HG03066 (cell line): Measurements from ENCODE around the gene SCNN1A.

Experiments
- ATAC-seq: cut with Tn5 transposase; IDR thresholded peaks from one replicate; pipeline ENCODE4 v1.9.1; 2021; ENCODE audit warnings: low read depth; ENCODE audit not compliant: unreplicated experiment

The SCNN1A gene

DNA sequence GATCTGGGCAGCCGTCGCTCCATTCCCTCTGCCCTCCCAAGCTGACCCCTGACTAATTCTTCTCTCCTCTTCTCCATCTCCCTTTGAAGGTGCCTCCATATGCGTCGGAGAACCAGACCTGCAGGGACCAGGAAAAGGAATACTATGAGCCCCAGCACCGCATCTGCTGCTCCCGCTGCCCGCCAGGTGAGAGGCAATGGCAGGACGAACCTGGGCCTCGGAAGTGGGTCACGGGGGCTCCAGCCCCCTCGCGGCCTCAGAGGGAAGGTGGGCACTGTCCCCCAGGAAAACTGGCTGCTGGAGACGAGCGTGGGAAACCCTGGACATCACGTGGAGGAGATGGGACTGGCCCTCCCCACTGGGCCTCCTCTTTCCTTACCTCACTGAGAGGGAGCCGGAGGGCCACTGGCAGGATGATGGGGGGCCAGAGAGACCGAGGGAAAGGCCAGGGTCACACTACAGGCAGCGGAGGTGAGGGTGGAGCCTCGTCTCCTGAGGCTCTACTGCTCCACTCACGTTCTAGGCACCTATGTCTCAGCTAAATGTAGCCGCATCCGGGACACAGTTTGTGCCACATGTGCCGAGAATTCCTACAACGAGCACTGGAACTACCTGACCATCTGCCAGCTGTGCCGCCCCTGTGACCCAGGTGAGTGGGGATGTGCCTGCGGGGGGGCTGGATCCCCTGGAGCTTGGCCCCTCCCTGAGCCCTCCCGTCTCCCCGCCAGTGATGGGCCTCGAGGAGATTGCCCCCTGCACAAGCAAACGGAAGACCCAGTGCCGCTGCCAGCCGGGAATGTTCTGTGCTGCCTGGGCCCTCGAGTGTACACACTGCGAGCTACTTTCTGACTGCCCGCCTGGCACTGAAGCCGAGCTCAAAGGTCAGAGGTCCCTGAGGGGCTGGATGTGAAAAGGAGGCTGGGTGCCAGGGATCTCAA, 9.4 kb upstream of the SCNN1A start:
- no peak for ATAC-seq

- no peak for ATAC-seq
Observed at GRCh38 chr12:6383572-6384498, 8.5 kb upstream of the SCNN1A start, which contains the start of gene LTBR. Gene LTBR, plus strand, starts transcription at chr12:6384162. Its CDS starts 197 bp downstream, at chr12:6384359.

GRCh38 chr12:6382982-6383381, 7.6 kb upstream of the SCNN1A start:
- no peak for ATAC-seq

DNA sequence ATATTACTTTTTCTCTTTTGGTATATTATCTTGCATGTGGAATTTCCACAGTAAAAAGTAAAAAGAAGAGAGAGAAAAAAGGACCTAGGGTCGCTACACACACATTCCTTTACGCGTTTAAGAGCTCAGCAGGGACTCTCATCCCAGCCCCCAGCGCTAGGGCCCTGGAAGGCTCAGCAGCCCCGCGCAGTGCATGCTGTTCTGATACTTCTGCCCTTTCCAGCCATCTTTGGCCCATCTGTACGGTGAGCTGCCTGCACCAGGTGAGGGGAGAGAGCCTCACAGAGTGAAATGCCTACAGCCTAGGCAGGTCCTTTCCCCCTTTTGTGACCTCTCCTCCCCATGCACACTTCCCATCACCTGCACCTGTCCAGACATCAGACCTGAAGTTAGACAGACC, 7.0 kb upstream of the SCNN1A start:
- ATAC-seq: no peak

DNA sequence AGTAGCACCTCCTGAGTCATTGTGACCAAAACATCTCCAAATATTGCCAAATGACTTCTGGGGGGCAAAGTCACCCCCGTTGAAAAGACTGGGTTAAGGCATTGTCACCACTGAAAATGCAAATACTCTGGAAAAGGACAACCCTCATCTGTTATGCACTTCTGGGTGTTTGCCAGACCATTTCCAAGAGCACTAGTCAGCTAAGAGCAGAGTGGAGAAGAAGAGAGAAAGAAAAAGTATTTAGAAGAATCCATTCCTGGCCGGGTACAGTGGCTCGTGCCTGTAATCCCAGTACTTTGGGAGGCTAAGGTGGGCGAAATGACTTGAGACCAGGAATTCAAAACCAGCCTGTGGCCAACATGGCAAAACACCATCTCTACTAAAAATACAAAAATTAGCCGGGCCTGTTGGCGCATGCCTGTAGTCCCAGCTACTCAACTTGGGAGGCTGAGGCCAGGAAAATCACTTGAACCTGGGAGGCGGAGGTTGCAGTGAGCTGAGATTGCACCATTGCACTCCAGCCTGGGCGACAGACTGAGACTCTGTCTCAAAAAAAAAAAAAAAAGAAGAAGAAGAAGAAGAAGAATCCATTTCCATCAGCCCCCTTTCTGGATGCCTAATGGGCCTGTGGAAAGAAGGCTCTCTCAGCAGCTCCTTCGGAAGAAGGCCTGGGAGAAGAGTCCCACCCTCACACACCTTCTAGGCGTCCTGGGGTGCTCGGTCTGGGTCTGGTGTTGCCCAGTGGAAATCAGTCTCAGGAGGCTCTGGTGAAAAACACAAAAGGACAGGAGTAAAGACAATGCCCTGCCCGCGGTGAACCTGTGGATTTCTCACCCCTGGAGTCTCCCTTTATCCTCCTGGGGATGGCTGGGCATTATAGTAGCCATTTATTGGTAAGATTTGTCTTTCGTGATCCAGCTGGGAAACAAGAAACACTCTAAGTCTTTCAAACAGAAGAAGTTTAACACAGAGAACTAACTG, 5.1 kb upstream of the SCNN1A start:
- ATAC-seq: no peak

DNA sequence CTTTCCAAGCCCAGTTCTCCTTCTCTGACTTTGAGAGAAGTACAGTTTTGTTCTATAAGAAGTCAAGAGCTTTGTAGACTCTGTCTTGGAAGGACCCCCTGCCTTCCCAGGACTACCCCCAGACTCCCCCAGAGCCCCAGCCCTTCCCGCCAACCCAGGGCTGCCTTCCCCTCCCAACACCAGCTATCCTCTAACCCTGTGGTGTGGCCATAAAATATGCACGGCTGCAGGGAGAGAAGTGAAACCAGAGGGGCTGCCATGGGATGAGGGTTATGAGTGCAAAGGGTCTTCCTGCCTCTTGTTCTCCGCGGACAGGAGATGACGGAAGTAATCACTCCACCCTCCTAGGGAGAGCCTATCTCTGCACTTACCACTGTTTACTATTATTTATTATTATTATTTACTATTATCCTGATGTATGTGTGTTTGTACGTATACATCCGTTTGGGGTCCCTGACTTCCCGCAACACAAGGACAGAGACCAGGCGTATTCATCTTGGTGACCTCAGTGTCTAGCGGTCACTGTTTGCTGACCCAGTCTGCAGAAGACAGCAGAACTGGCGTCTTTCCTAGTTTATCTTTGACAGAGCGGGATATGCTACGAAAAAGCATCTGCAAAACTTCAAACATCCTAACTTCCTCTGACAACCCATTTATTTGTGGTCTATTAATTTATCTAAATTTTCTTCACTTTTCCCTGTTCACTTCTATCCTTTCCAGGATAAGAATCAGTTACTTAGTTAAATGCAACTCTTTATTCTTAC, 3.5 kb upstream of the SCNN1A start:
- no peak for ATAC-seq

DNA sequence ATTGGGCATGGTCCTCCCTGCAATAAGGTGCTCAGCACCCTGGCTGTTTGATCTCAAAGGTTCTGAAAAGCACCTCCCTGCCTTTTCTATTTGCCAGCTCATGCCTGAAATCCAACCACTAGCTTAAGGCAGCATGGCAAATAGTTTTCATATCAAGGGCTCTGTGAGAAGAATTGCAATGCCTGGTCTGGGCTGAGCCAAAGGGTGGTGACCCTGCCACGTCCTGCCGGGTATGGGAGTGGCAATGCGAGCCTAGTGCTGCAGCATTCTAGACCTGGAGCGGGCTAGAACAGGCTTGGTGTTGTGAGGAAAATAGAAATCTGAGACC, 2.3 kb upstream of the SCNN1A start:
- no peak for ATAC-seq

DNA sequence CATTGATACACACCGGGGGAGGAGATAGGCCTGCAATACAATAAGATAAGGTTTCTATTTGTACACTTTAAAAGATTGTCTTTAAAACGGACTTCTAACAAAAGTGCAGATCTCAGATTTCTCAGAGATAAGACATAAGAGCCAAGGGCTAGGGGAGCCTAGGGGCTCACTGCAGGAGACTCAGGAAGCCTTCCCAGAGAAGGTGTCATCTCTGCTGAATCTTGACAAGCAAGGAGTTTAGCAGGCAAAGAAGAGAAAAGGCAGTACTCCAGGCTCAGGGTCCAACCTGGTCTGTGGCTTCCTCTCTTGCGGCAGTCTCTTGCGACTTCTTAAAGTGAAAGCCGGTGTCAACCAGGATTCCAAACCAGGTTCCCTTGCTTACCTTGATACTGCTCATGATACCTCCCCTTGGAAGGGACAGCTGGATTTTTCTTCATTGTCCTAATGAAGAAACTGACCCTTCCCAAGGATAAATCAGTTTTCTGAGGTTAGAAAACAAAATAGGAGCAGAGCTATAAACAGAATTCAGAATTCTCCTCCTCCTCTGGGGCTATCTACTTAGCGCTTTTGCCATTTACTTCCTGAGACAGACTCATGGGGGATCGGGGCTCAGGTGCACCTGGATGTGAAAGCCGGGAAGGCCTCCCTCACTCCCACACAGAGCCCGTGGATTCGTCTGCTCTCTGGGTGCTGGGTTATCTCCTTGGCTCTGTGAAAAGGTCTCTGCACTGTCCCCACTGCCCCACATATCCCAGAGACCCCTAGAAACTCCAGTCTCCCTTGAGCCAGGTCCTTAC, 1.7 kb upstream of the SCNN1A start:
- ATAC-seq: no peak

DNA sequence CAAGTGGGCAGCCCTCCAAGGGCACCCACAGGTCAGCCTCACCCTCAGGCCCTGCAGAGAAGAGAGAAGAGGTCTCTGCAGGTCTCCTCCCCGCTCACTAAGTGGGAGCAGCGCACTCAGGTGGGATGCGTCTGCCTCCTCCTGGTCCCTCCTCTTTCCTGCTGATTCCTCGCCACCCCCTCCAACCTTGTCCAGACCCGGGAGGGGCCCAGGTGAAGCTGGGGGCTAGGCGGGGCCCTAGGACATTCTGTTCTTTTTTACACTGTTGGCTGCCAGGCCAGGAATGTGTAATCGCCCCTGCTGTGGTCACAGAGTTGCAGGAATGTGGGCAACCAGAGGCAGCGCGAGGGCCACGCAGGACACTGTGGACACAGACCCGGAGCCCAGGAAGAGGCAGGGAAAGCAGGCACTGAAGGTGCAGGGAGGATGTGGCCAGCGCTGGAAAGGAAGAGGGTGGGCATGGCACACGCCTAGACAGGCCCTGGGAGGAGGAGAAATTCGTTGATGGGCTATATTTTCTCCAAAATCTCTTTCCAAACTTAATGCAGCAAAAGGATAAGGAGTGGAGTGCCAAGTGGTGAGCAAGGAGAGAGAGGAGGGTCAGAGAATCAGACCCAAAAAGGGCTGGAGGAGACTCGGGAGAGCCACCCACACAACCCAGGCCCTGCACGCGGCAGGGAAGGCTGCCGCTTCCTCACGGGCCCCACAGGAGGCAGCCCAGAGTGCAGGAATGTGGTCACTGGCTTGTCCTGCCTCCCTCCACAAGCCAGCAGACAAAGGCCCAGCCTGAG, 911 bp upstream of the SCNN1A start:
- ATAC-seq: no peak

DNA sequence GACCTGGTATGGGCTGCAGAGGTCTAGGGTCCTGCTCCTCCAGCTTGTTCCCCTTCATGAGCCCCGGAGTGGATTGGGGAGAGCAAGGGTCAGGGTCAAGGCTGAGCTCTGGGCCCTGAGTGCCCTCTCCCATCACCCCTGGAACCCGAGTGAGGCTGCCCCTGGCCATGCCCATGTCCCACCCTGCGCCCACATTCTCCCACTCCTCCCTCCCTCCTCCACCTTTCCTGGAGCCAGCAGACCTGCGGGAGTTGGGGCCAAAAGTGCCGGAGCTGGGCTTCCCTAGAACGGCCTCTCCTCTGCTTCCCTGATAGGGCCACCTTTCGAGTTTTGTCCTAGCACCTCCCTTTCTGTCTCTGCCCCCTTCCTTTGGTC, 590 bp downstream of the SCNN1A start:
- no peak for ATAC-seq

GRCh38 chr12:6374028-6374785, 1.2 kb downstream of the SCNN1A start:
- ATAC-seq: no peak

DNA sequence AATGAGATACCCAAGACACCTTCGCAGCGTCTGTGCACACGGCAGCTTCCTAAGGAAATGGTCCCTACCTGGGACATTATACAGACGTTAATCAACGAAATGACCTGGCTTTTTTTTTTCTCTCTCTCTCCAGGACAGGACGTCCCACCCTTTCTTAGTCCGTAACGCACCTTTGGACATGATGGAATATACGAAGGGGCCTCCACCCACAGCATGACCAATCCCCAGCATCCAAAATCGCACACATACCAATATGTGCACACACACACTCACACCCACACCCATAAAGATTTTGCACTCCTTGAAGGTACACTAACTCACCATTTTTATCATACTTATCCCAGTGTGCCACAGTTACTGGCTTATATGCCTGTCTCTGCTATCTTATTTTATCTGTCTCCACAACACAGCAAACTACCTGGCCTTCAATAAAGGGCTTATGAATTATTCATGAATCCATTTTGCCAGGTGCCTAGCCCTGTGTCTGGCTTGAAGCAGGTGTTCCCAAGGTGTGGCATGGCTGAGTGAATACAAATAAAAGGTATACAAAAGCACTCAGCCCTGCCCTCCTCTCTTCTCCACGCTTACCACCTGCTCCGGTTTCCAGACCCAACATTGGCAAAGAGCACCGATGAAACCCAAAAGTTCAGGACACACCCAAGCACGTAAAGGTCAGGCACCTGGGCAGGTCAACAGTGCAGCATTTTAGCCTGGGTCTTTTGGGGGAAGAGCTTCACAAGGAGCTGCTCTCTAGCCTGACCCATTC, 2.2 kb downstream of the SCNN1A start:
- no peak for ATAC-seq

GRCh38 chr12:6372403-6373003, 2.9 kb downstream of the SCNN1A start:
- no peak for ATAC-seq

DNA sequence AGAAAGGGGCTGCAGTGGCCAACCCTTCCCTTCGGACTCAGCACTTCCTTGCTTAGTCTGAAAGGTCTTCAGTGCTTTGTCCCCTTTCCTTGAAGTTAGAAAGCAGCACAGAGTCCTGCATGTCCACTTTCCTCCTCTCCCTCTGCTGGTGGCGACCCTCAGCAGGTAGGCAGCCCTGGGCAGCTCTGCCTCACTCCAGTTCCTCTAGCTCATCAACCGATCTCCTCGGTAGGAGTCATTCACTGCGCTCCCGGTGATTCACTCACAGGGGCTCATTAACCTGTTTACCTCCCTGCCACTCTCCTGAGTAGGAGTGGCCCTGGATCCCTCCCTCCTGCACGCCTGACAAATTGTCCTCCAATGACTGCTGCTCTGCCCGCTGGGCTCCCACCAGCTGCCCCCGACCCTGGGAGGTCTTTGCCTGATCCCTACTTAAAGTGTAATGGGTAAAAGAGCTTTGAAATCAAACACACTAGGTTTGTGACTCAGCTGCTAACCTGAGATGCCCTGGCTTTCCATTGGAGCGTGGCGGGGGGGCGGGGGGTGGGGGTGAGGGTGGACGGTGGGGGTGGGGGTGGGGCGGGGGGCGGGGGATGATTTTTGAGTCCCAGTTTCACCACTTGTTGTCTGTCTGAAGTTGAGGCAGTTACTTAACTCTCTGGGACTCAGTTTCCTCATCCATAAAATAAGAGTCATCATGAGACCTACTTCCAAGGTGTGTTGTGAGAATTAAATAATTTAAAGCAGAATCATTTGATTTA, 4.2 kb downstream of the SCNN1A start:
- ATAC-seq: no peak

DNA sequence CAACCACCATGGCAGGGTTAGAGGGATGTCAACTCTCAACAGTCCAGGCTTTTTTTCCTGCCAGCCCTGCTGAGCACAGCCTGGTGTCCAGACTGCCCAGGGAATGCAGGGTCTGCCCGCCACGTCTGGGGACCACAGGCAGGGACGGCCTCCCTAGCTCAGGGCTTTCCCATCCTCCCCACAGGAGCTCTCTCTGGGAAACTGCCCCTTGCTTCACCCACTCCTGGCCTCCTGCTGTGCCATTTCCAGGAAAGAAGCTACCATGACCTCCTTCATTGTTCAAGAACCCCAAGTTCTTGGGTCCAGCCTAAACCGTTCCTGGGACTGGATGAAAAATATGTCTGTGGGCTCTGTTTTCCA, 4.8 kb downstream of the SCNN1A start:
- ATAC-seq: no peak
